Measurements from ENCODE around the gene CLSTN1. TPM values are rescaled to one million over a fixed set of nuclear protein-coding genes. Genes with fewer than 3 reads are reported as not detected.
A peak's percentile ranks its signal among the peaks of the same experiment; 100 is the strongest.

The CLSTN1 gene
- total and polyA plus RNA-seq, 11 donors: 37.6 to 79.4 (median 61.2) TPM

DNA sequence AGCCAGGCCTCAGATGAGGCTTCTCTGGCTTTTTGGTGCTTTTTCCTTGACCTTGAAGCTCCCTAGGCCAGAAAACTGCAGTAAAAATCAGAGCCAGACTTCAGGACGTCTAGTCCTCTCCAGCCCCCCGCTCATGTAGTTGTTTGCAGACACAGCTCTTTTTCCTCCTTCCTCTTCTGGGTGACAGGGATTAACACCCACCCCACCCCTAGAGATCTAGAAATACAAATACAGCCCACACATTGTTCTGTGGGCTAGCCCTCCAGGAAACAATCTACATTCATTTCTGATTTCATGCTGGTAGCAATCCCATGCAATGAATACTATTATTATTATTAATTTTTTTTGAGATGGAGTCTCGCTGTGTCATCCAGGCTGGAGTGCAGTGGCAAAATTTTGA lies 9.9 kb upstream of the CLSTN1 start:
- no peak overlapping the region for H3K27ac ChIP-seq
- peaks cover 3 to 15% (median 12%) of the 10 kb centered on the region in 12 donors for H3K4me1 ChIP-seq
- WGBS, 4 donors: 81 to 89% (median 85%) methylated on average over 3 of the region's 3 CpGs
- DNase-seq (no peak), ATAC-seq (no peak)
- H3K4me3 ChIP-seq: no peak overlapping the region
- TF ChIP-seq POLR2A (IDR thresholded peaks at IDR 0.05) (no peak), CTCF (IDR thresholded peaks at IDR 0.05) (no peak)
- H3K27me3 ChIP-seq: no peaks in the 10 kb centered on the region
- intact Hi-C loops (cut with DNase I): no loop called here
- no peaks in the 10 kb centered on the region for H3K9me3 ChIP-seq
- no peaks in the 10 kb centered on the region for H3K36me3 ChIP-seq

GRCh38 chr1:9827558-9828185 lies 3.9 kb upstream of the CLSTN1 start:
- Histone ChIP-seq H3K4me3 (no peak overlapping the region), H3K9me3 (no peaks in the 10 kb centered on the region), H3K4me1 (peaks cover 7 to 24% (median 18%) of the 10 kb centered on the region in 12 donors), H3K36me3 (no peaks in the 10 kb centered on the region), H3K27ac (no peak overlapping the region), H3K27me3 (no peaks in the 10 kb centered on the region)
- TF ChIP-seq POLR2A (IDR thresholded peaks at IDR 0.05) (no peak), CTCF (IDR thresholded peaks at IDR 0.05) (peak in 2 of 12 donors; percentile 17 to 20)
- ATAC-seq (no peak), DNase-seq (peak in 1 of 5 donors; percentile 22)
- intact Hi-C loops (cut with DNase I): loop anchor here in 3 of 10 donors (5.0 to 10.0 kb wide), 2 partner anchors 35 to 857 kb away; no protein-coding TSS in a partner anchor
- 75 to 81% (median 77%) methylated on average over 24 of the region's 24 CpGs for WGBS, 4 donors

DNA sequence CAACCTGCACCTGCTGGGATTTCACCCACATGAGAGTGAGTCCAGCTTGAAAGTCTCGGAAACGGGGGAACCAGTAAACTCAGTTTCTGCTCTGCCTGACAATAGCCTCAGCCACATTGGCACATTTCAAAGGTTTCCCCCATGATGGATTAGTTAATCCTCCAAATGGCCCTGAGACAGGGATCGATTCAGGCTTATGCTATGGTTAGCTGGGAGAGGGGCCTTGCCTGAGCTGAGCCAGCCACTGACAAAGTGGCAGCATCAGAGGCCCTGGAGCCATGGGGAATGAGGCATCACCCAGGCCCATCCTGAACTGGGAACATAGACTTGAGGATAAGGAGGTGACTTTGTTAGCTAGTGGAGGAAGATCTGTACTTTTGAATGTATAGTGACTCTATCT lies 2.9 kb upstream of the CLSTN1 start:
- TF ChIP-seq CTCF (IDR thresholded peaks at IDR 0.05): no peak
- TF ChIP-seq POLR2A (IDR thresholded peaks at IDR 0.05): no peak
- ATAC-seq (no peak), DNase-seq (no peak)
- WGBS, 4 donors: 84 to 93% (median 89%) methylated on average over 3 of the region's 3 CpGs
- Histone ChIP-seq H3K4me1 (peaks cover 12 to 35% (median 28%) of the 10 kb centered on the region in 12 donors), H3K27me3 (no peaks in the 10 kb centered on the region), H3K27ac (no peak overlapping the region), H3K36me3 (no peaks in the 10 kb centered on the region), H3K4me3 (no peak overlapping the region), H3K9me3 (no peaks in the 10 kb centered on the region)
- intact Hi-C loops (cut with DNase I): loop anchor here in 3 of 10 donors (5.0 to 10.0 kb wide), 2 partner anchors 36 to 858 kb away; no protein-coding TSS in a partner anchor

DNA sequence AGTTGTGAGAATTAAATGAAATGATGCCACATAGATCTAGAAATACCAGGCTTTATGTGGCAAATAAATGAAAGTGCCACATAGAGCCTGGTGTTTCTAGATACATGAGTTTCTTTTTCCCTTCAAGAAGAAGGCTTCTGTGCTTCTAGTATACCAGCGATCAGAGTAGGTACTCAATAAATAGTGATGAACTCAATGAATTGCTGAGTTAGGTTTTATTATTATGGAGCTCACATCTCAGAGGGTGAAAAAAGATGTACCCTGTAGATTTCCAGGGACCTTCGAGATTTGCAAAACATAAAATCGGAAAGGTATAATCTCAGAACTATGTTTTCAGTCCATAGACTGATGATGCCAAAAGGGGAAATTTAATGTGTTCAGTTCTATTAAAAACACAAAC lies 2.3 kb upstream of the CLSTN1 start:
- Histone ChIP-seq H3K27ac (peak overlapping the region in 5 of 12 donors; percentile 38 to 90 (median 62)), H3K9me3 (no peaks in the 10 kb centered on the region), H3K4me1 (peaks cover 12 to 38% (median 32%) of the 10 kb centered on the region in 12 donors), H3K27me3 (no peaks in the 10 kb centered on the region), H3K36me3 (no peaks in the 10 kb centered on the region), H3K4me3 (no peak overlapping the region)
- DNase-seq (no peak), ATAC-seq (no peak)
- intact Hi-C loops (cut with DNase I): loop anchor here in 3 of 10 donors (5.0 to 10.0 kb wide), 2 partner anchors 36 to 859 kb away; no protein-coding TSS in a partner anchor
- no peak for TF ChIP-seq CTCF (IDR thresholded peaks at IDR 0.05)
- TF ChIP-seq POLR2A (IDR thresholded peaks at IDR 0.05): no peak
- WGBS, 4 donors: 88 to 94% (median 91%) methylated on average over 3 of the region's 3 CpGs
